Measurements from ENCODE around the gene DOK3.

DNA sequence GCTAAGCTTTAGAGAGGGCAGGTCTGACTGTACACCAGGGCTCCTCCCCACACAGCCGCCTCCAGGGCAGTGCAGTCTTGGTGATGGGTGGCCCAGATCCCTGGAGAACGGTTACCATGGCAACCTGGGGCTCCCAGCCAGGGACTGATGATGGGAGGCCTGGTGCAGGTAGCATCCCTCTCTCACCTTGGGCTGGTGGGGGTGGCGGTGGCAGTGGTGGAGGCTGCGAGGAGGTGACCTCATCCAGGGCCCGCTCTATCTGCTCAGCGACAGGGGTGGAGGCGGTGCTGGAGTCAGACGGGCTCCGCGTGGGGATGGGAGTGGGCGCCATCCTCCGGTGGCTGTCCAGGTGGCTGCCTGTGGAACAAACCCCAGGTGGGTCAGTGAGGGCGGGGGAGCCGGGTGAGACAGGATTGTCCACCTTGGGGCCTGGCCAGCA is 50.7 kb downstream of the DOK3 start:
- TF ChIP-seq, protein P1, sequence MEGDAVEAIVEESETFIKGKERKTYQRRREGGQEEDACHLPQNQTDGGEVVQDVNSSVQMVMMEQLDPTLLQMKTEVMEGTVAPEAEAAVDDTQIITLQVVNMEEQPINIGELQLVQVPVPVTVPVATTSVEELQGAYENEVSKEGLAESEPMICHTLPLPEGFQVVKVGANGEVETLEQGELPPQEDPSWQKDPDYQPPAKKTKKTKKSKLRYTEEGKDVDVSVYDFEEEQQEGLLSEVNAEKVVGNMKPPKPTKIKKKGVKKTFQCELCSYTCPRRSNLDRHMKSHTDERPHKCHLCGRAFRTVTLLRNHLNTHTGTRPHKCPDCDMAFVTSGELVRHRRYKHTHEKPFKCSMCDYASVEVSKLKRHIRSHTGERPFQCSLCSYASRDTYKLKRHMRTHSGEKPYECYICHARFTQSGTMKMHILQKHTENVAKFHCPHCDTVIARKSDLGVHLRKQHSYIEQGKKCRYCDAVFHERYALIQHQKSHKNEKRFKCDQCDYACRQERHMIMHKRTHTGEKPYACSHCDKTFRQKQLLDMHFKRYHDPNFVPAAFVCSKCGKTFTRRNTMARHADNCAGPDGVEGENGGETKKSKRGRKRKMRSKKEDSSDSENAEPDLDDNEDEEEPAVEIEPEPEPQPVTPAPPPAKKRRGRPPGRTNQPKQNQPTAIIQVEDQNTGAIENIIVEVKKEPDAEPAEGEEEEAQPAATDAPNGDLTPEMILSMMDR (IDR thresholded peaks at IDR 0.05): no peak
- TF ChIP-seq POLR2A (IDR thresholded peaks at IDR 0.05): no peak
